ENCODE measurements around the gene RHOBTB3. TPM values are rescaled to one million over a fixed set of nuclear protein-coding genes. Genes with fewer than 3 reads are reported as not detected.
A peak's percentile ranks its signal among the peaks of the same experiment; 100 is the strongest.

RHOBTB3 gene
- total RNA-seq, 1 donor from 2014 or later: 66.9 TPM

DNA sequence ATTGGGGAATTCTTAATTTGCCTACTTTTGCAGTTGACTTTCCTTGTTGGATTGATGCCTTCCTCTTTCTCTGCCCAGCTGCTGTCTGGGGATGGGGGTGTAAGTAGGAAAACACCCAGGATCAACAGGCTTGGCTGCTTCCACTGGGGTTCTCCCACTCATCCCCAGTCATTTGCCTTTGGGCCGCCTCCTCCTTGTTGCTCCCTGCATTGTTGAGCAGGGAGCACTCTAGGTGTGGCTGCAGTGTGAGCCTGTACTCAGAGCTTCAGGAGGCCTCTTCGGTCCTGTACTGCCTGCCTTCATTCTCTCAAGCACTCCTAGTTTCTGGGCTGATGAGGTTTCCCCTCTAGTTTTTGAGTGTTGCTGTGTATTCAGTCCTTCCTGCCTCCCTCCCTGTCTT is 12.1 kb downstream of the RHOBTB3 start:
- no peak overlapping the region for H3K4me3 Mint-ChIP-seq
- H3K4me1 Mint-ChIP-seq: peaks cover 12% of the 10 kb centered on the region
- H3K27me3 Mint-ChIP-seq (ENCODE audit: low read depth): no peaks in the 10 kb centered on the region
- H3K9me3 Mint-ChIP-seq: no peaks in the 10 kb centered on the region
- H3K27ac Mint-ChIP-seq (ENCODE audit: unreplicated experiment): peak overlapping the region; percentile 6
- no peak for DNase-seq (ENCODE audit: low read depth, low spot score)
- peaks cover 19% of the 10 kb centered on the region for H3K36me3 Mint-ChIP-seq (ENCODE audit: low read depth)
- TF ChIP-seq, protein P1, sequence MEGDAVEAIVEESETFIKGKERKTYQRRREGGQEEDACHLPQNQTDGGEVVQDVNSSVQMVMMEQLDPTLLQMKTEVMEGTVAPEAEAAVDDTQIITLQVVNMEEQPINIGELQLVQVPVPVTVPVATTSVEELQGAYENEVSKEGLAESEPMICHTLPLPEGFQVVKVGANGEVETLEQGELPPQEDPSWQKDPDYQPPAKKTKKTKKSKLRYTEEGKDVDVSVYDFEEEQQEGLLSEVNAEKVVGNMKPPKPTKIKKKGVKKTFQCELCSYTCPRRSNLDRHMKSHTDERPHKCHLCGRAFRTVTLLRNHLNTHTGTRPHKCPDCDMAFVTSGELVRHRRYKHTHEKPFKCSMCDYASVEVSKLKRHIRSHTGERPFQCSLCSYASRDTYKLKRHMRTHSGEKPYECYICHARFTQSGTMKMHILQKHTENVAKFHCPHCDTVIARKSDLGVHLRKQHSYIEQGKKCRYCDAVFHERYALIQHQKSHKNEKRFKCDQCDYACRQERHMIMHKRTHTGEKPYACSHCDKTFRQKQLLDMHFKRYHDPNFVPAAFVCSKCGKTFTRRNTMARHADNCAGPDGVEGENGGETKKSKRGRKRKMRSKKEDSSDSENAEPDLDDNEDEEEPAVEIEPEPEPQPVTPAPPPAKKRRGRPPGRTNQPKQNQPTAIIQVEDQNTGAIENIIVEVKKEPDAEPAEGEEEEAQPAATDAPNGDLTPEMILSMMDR (conservative IDR thresholded peaks at IDR 0.05): no peak

DNA sequence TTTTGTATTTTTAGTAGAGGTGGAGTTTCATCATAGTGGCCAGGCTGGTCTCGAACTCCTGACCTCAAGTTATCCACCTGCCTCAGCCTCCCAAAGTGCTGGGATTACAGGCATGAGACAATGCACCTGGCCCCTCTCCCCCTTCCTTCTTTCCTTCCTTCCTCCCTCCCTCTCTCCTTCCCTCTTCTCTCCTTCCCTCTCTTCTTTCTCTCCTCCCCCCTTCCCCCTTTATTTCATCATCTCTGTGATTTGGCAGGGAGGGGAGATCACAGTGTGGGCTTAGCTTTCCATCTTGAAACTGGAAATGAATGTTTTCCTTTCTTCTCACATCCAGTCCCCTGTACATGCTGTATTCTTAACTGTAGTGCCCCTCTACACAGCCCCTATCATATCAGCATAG is 12.7 kb downstream of the RHOBTB3 start:
- no peak for DNase-seq (ENCODE audit: low read depth, low spot score)
- Mint-ChIP-seq H3K27me3 (ENCODE audit: low read depth) (no peaks in the 10 kb centered on the region), H3K9me3 (no peaks in the 10 kb centered on the region), H3K4me1 (peaks cover 11% of the 10 kb centered on the region), H3K4me3 (no peak overlapping the region), H3K36me3 (ENCODE audit: low read depth) (peaks cover 20% of the 10 kb centered on the region), H3K27ac (ENCODE audit: unreplicated experiment) (no peak overlapping the region)
- TF ChIP-seq, protein P1 (conservative IDR thresholded peaks at IDR 0.05): no peak

DNA sequence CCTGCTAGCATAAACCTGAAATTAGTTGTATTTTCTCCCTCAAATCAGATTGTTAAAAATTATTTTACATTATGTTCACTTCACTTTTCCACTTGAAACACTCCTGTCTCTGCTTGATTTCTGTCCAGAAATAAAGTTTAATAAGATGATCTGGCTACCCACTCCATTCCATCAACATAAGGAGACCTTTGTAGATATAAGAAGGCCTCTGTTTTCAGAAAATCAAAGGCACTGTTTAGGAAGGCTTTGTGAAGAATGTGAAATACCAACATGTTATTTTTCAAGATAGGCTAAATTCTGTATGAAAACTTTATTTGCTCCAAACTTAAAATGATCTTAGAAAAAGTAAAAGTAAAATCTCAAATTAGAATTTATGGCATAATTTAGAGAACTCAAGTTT is 15.1 kb downstream of the RHOBTB3 start:
- H3K4me1 Mint-ChIP-seq: peaks cover 11% of the 10 kb centered on the region
- no peak overlapping the region for H3K27ac Mint-ChIP-seq (ENCODE audit: unreplicated experiment)
- TF ChIP-seq, protein P1 (conservative IDR thresholded peaks at IDR 0.05): no peak

DNA sequence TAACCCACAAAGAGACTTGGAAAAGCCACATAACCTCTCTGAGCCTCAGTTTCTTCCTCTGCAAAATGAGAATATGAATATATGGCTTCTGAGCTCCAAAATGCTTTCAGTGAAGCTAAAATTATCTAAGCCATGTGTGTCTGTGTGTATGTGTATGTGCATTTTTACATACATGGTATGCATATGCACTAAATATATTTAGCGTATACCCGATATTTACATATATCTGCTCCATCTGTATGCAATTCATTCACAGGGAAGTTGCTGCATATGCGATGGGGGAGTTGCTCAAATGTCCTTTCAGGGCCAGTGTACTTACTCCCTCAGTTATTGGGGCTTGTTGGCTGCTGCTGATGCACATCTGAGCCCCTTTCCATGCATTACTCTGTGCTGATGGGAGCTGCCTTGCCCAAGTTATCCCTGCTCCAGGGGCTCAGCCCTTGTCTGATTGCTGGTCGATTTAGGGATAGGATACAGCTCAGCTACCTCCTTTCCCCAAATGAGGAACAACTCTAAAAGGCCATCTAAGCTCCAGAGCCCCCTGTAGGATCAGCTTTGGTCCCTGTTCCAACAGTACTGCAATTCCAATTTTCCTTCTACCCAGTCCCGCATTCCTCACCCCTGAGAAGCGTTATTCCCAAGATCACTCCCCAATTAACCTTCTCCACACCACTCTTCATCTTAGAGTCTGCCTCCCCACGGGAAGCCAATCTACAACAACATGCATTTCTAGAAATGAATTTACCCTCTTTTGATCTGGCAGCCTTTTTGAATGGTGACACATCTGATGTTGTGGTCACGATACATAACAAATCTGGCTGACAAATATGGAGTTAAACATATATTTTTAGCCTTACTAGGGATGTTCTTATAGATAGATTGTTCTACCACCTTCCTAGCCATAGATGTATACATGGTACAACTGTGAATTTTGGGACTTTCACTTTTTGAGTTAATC is 15.9 kb downstream of the RHOBTB3 start:
- Mint-ChIP-seq H3K9me3 (no peaks in the 10 kb centered on the region), H3K4me3 (no peak overlapping the region), H3K4me1 (peaks cover 11% of the 10 kb centered on the region), H3K27ac (ENCODE audit: unreplicated experiment) (no peak overlapping the region), H3K36me3 (ENCODE audit: low read depth) (peaks cover 17% of the 10 kb centered on the region), H3K27me3 (ENCODE audit: low read depth) (no peaks in the 10 kb centered on the region)
- no peak for DNase-seq (ENCODE audit: low read depth, low spot score)
- TF ChIP-seq, protein P1 (conservative IDR thresholded peaks at IDR 0.05): no peak

More for the DNA sequence above, 15.1 kb downstream of the RHOBTB3 start:
- no peaks in the 10 kb centered on the region for H3K27me3 Mint-ChIP-seq (ENCODE audit: low read depth)
- peaks cover 13% of the 10 kb centered on the region for H3K36me3 Mint-ChIP-seq (ENCODE audit: low read depth)
- DNase-seq (ENCODE audit: low read depth, low spot score): no peak
- H3K4me3 Mint-ChIP-seq: no peak overlapping the region
- H3K9me3 Mint-ChIP-seq: no peaks in the 10 kb centered on the region

DNA sequence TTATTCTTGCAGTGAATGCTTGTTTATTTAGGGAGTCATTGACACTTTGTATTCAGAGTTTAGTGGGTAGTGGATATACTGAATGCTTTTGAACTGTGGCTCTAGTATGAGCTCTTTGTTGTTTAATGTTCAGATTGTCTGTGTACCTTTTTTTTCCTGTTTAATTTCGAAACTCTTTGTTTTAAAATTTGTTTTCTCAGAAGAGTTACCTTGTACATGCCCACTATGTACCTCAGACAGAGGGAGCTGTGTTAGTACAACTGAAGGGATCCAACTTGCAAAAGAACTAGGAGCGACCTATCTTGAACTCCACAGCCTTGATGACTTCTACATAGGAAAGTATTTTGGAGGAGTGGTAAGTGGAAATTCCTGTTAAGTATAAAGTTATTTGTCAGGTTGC is 17.0 kb downstream of the RHOBTB3 start:
- no peaks in the 10 kb centered on the region for H3K27me3 Mint-ChIP-seq (ENCODE audit: low read depth)
- peaks cover 11% of the 10 kb centered on the region for H3K4me1 Mint-ChIP-seq
- no peak for DNase-seq (ENCODE audit: low read depth, low spot score)

More for the DNA sequence above, 17.0 kb downstream of the RHOBTB3 start:
- H3K9me3 Mint-ChIP-seq: no peaks in the 10 kb centered on the region
- no peak overlapping the region for H3K4me3 Mint-ChIP-seq
- H3K36me3 Mint-ChIP-seq (ENCODE audit: low read depth): peaks cover 23% of the 10 kb centered on the region
- H3K27ac Mint-ChIP-seq (ENCODE audit: unreplicated experiment): no peak overlapping the region
- TF ChIP-seq, protein P1 (conservative IDR thresholded peaks at IDR 0.05): no peak

Measured in neural crest cell (in vitro differentiated cells).